HG02943 (cell line): ENCODE measurements around the gene SASH3.

Experiments
- ATAC-seq: cut with Tn5 transposase; IDR thresholded peaks from one replicate; pipeline ENCODE4 v1.9.1; 2021; ENCODE audit warnings: mild to moderate bottlenecking, low read depth, moderate library complexity; ENCODE audit not compliant: unreplicated experiment

SASH3 gene

GRCh38 chrX:129781680-129782495 lies 2.1 kb downstream of the SASH3 start:
- ATAC-seq = no peak

DNA sequence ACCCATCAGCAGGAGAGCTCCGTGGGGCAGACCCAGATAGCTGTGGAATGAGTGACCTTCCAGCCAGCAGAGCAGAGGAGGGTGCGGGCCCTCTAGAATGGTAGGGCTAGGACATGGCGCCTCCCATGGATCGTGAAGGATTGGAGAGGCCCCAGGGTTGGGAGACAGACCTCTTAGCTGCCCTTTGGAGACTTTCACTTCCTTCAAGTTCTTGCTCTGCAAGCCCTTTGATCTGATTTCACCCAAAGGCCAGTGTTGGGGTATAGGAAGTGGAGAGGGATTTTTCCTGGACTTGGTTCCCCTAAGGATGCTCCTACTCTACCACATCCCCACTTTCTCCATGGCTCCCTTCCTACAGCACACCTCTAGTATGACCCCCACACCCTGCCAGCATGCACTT lies 3.0 kb downstream of the SASH3 start:
- no peak for ATAC-seq

GRCh38 chrX:129783291-129783713 lies 3.6 kb downstream of the SASH3 start:
- no peak for ATAC-seq

DNA sequence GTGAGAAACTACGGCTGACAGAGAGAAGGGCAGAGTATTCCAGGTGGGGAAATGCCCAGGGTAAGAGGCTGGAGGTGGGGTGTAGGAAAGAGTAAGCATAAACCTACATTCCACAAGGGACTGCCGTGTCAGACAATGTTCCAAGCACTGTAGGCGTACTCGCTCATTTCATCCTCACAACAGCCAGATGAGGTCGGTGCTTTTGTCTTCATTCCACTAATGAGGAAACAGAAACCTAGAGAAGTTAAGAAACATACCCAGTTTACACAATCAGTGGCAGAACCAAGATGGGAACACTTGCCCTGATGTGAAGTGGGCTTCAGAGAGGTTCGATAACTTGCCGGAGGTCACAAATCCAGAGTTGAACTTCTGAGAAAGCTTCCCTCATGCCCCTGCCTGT lies 4.6 kb downstream of the SASH3 start:
- ATAC-seq = no peak

- no peak for ATAC-seq
Measured at GRCh38 chrX:129785160-129785947, 5.6 kb downstream of the SASH3 start.

GRCh38 chrX:129786210-129786651 lies 6.5 kb downstream of the SASH3 start:
- peak; percentile 78 for ATAC-seq

DNA sequence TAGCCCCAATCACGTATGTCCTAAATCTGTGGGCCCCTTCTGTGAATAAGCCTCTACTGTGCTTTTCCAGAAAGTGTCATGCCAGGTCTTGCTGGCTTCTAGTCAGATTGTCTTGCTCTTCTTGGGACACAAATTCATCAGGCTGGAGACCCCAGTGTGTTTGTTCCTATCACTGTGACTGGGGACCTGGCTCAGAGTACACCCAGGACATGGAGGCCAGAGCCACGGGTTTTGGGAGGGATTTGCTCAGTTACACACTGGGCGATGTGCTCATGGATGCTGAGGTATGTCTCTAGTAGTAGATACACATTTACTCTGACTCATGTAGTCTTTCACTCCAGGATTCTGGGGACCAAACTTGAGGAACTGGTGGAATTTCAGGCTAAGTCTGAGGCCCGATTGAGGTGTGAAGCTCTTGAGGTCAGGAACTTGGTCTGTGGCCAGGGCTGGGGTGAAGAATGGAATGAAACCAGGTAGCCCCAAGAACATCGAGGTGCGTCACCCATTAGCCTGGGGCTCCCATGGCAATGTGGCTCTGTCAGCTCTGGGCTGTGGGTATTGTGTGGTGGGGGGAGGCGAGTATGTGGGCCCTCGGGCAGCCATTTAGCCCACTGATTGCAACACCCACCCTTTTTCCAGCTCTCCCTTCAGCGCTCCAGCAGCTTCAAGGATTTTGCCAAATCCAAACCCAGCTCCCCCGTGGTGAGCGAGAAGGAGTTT lies 7.7 kb downstream of the SASH3 start:
- ATAC-seq = no peak

- no peak for ATAC-seq
Measured at GRCh38 chrX:129788527-129788926, 8.8 kb downstream of the SASH3 start.

DNA sequence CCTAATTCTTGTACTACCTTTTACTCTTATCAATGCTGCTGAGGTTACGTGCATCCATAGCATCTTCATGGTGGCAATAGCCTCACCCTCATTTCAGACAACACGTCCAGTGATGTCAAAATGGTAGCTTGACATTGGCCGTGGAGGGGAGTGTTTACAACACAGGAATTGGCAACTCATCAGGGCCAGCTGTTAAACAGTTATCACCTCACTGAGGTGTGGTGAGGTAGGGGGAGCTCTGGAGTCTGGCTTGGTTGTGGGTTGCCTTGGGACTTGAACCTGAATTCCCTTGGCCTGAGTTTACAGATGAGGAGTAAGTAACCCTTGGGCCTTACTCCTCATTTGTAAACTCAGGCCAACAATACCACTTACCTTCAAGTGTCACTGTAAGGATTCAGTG lies 10.4 kb downstream of the SASH3 start:
- ATAC-seq = no peak

DNA sequence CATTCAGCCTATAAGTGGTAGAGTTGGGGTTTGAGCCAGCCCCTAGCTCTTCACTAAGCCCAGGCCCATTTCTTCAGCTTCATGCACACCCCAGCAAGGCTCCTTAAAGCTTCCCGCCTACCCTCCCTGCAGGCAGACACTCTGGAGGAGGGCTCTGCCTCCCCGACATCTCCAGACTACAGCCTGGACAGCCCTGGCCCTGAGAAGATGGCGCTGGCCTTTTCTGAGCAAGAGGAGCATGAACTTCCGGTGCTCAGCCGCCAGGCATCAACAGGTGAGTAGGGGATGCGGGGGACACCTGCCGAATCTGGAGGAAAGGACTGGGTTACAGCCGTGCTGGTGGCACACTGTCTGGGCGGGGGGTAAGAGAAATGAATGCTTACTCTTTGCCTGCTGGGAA lies 11.1 kb downstream of the SASH3 start:
- no peak for ATAC-seq

DNA sequence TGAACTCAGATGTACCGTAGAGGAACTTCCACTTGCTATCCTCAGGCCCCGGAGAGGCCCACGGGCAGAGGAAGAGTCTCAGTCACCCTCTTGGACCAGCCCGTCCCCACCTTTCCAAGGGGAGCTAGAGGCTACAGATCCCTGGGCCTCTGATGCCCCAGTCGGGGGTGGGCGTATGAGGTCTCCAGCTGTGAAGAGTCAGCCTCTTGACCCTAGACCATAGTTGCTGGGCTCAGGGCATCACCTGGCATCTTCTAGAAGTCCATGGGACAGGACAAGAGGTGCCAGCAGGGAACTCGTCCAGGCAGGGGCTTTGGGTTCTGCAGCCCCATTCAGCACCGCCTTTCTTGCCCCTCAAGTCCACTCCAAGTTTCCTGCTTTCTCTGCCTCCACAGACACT lies 11.6 kb downstream of the SASH3 start:
- no peak for ATAC-seq

DNA sequence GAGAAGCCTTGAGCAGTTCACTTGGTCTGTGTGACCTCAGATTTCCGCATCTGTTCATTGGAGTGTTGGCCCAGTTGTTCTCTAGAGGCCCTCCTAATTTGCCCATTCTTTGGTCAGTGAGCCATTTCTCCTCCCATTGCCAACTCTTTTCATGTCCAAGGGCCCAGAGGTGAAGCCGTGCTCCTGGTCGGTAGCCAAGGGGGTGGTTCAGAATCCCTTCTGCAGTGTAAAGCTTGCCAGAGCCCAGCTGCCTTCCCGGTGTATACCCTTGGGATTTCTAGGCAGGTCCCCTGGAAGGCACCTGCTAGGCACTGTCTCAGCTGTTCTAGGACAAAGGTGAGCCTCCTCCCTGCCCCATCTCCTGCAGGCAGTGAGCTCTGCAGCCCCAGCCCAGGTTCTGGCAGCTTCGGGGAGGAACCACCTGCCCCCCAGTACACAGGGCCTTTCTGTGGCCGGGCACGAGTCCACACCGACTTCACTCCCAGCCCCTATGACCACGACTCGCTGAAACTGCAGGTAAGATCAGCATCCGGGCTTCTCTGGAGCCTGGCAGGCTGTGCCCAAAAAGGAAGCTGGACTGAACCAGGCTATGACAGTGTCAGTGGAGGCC lies 12.3 kb downstream of the SASH3 start:
- no peak for ATAC-seq

GRCh38 chrX:129792586-129793291 lies 13.0 kb downstream of the SASH3 start:
- ATAC-seq = no peak

DNA sequence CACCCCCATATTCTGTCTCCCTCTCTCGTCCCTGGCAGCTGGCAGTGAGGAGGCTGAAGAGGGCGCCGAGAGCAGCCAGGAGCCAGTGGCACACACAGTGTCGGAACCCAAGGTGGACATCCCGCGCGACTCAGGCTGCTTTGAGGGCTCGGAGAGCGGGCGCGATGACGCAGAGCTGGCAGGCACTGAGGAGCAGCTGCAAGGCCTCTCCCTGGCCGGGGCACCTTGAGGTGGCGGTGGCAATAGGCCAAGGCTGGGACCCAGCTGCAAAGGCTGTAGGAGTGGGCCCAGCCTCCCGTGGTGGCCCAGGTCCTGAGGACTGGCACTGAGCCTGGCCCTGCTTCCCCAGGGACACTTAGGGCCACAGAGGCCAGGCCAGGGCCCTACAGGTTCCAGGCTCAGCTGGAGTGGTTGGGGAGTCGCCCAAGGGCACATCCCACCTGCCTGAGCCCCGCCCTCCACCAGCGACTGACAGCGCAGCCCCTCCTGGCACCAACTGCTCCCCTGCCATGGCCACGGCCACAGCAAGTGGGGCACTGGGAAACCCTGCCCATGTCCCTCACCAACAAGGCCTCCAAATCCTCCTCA lies 13.9 kb downstream of the SASH3 start:
- ATAC-seq = no peak

GRCh38 chrX:129795584-129795983 lies 15.8 kb downstream of the SASH3 start:
- ATAC-seq = no peak

DNA sequence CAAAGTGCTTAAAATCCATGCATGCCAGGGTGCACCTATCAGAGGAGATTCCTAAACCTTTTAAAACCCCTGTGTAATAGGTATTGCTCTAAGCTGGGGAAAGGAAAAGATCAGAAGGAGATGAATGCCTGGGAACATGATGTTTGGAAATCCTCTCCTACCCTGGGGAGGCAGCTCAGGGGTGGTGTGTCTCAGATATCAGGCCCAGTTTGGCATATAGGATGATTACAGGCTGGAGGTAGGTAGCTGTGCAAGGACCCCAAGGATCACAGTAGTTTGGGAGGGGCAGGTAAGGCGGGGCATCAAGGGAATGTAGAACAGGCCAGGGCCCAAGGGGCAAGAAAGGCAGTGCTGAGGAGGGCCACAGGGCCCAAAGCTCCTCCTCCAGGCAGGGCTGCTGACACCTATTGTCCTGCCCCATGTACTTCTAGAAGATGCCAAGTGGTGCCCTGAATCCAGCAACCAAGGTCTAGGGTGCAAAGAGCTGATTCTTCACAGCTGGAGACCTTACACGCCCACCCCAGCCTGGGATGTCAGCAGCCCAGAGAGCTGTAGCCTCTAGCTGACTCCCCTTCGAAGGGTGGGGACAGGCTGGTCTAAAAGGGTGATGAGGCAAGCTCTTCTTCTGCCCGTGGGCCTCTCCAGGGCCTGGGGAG lies 17.6 kb downstream of the SASH3 start:
- no peak for ATAC-seq

DNA sequence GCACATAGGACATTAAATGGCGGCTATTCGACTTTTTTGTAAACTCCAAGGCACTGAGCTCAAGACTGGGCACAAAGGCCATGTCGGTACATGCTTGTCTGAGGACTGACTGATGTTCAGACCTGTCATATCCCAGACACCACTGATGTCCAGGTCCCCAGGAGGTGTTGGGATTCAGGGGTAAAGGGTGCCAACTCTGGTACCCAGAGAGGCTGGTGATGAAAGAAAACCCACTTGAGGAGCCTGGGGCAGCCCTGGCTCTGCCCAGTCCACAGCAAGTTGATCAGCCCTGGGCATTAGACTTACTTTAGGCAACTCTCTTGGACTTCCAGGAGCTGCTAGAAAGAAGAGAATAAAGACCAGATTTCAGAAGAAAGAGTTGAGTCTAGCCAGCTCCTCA lies 18.7 kb downstream of the SASH3 start:
- no peak for ATAC-seq

GRCh38 chrX:129798888-129799287 lies 19.1 kb downstream of the SASH3 start:
- no peak for ATAC-seq

DNA sequence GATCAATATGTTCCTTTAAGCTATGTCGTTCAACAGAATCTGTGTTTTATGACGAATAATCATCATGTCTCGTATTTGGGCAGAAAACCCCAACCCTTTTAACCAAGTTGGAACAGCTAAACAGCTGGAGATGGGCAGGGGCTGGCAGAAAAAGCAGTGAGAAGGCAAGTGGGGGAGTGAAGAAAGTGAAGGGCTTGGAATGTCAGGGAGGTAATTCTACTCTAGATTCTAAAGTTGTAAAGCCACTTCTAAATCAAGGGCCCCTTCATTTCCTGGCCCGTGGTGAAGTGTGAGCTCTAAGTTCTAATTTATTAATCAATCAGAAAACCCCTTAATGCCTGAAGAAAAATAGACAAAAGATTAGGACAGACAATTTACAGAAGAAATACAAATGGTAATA lies 20.4 kb downstream of the SASH3 start:
- ATAC-seq = no peak
